ENCODE measurements around the gene SLC2A4RG.

The SLC2A4RG gene, protein sequence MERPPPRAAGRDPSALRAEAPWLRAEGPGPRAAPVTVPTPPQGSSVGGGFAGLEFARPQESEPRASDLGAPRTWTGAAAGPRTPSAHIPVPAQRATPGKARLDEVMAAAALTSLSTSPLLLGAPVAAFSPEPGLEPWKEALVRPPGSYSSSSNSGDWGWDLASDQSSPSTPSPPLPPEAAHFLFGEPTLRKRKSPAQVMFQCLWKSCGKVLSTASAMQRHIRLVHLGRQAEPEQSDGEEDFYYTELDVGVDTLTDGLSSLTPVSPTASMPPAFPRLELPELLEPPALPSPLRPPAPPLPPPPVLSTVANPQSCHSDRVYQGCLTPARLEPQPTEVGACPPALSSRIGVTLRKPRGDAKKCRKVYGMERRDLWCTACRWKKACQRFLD

DNA sequence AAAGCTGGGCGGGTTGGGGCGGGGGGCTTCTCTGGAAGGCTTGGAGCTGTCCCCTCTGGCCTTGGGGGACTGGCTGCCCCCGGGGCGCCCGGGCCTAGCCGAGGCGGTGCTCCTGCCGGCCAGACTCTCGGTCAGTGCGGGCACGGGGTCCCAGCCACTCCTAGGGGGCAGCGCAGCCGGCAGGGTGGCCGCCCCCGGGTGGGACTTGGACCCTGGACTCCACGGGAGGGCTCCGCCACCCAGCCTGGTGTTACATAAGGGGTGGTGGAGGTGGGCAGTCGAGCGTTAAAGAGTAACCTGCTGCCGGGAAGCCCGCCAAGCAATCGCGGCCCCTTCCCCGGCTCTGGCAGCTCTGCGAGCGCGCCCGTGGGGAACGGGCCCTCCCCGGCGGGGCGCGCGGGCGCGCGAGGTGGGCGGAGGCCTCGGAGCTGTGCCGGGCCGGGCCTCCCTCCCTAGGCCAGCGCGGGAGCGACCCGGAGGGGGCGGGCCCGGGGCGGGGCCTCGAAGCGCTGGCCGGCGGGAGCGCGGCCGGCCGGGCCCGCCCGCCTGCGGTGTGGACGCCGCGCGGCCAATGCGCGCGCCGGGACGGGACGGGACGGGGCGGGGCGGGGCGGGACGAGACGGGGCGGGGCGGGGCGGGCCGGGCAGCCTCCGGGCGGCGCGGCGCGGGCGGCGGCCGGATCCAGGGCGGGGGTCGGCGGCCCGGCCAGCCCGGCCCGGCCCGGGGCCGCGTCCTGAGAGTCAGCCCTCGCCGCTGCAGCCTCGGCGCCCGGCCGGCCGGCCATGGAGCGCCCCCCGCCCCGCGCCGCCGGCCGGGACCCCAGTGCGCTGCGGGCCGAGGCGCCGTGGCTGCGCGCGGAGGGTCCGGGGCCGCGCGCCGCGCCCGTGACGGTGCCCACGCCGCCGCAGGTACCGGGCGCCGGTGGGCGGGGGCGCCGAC lies at the start of gene SLC2A4RG:
Gene SLC2A4RG, plus strand, starts transcription at position 647 of the 940 bp plus-strand sequence. Its CDS starts 137 bp downstream, at position 784.
- DNase-seq, result peak; percentile 66 to 69

DNA sequence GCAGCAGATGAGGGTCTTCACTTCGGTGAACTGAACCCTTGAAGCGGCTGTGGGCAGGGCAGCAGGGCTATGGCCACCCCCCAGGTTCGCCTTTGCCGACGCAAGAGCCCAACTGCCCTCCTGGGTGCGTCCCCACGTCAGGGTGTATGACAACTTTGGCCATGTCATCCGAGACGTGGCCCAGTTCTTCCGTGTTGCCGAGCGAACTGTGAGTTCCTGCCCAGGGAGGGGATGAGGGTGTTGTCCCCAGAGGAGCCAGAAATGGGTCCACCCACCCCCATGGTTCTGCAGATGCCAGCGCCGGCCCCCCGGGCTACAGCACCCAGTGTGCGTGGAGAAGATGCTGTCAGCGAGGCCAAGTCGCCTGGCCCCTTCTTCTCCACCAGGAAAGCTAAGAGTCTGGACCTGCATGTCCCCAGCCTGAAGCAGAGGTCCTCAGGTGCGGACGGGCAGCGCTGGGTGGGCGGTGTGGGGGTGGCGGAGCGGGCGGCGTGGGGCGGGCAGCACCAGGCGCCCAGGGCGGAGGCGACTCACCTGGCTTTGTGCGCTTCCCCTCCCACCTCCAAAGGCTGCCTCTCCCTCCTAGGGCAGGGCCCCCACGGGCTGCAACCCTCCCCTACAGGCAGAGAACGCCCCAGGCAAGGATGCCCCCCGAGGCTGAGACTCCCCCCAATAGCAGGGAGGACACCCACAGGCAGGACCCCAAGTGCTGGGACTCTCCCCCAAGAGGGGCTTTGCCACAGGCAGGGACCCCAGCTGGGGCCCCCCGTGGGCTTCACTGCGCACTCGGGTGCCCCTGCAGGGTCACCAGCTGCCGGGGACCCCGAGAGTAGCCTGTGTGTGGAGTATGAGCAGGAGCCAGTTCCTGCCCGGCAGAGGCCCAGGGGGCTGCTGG lies 49.3 kb upstream of the SLC2A4RG start:
- DNase-seq, result no peak

DNA sequence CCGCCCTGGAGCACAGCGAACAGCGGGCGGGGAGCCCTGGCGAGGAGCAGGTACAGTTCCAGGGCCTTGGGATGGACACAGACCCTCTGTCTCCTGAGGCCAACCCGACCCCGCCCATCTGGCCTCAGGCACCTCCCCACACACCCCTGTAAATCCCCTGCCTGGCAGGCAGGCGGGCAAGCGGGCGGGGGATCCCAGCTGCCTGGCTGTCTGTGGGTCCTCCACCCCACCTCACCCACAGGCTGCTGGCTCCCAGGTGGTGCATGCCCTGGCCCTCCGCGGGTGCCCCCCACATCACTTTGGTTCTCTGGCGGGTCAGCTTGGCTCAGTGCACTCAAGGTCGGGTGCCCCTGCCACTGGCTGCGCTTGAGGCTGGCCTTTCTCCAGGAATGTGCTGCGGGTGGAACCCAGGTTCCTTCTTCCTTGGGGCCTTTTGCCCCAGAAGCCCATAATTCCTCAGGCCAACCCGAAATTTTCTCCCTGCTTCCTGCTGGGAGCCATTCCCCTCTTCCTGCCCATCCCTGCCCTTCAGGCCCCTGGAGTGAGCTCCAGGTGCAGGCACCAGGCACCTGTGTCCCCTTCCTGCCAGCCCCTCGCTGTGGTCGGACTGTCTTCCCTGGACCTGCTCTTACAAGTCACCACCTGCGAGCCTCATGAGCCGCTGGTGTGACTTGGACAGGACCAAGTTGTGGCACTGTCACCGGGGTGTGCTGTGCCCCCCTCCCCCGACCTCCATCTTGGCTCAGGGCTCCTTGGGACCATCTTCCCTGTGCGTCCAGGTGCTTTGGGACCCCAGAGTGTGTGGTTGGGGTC lies 48.5 kb upstream of the SLC2A4RG start:
- DNase-seq, result no peak

GRCh38 chr20:63691711-63692435 lies 47.7 kb upstream of the SLC2A4RG start:
- no peak for DNase-seq

DNA sequence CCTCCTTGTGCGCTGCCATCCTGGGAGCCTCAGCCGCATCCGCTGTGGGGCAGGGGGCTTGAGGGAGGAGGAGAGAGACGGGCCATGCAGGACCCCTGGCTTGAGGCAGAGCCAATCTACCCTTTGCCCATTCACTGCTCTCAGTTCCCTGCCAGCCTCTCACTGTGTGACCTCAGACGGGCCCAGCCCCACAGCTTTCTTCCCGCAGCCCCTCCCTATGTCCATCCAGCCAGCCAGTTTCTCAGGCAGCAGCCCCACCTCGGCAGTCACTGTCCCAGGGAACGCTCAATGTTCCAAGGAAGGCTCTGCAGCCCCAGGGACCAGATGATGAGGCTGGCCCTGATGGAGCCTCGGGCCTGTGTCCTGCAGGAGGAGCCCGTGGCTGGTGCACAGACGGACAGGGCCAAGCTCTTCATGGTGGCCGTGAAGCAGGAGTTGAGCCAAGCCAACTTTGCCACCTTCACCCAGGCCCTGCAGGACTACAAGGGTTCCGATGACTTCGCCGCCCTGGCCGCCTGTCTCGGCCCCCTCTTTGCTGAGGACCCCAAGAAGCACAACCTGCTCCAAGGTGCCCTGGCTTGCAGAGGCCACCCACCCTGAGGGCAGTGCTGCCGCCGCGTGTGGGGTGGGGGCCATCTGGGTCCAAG lies 47.0 kb upstream of the SLC2A4RG start:
- DNase-seq, result no peak

- no peak for DNase-seq
Measured at GRCh38 chr20:63693083-63693732, 46.4 kb upstream of the SLC2A4RG start.

DNA sequence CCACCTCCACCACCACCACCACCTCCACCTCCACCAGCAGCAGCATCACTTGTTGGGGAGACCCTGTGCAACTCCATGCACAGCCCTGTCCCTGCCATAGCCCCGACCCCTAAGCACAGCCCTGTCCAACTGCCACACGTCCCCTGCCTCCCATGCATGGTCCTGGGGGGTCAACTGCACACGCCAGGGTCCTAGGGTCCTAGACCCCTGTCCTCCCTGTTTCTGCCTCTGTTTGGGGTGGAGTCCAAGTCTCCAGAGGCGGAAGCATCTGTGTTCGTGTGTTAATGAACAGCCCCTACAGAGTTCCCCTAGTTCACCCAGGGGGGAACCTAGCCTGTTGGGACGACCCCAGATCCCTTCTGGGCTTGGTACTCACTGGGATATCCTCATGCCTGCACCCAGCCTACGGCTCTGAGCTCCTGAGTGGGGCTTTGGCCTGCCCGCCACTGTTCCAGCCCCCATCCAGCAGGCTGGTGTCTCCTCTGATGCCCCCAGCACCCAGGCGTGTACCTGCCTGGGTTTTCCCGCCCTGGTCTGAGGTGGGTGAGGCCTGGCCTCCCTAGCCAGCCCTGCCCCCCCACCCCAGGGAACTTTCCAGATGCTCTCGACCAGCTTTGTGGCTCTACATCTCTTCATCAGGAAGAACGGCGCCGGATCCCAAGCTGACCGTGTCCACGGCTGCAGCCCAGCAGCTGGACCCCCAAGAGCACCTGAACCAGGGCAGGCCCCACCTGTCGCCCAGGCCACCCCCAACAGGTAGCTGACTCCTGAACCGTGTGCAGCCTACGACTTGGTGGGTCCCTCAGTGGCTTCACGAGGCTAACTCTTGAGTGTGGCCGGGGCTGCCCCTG lies 45.6 kb upstream of the SLC2A4RG start:
- no peak for DNase-seq

DNA sequence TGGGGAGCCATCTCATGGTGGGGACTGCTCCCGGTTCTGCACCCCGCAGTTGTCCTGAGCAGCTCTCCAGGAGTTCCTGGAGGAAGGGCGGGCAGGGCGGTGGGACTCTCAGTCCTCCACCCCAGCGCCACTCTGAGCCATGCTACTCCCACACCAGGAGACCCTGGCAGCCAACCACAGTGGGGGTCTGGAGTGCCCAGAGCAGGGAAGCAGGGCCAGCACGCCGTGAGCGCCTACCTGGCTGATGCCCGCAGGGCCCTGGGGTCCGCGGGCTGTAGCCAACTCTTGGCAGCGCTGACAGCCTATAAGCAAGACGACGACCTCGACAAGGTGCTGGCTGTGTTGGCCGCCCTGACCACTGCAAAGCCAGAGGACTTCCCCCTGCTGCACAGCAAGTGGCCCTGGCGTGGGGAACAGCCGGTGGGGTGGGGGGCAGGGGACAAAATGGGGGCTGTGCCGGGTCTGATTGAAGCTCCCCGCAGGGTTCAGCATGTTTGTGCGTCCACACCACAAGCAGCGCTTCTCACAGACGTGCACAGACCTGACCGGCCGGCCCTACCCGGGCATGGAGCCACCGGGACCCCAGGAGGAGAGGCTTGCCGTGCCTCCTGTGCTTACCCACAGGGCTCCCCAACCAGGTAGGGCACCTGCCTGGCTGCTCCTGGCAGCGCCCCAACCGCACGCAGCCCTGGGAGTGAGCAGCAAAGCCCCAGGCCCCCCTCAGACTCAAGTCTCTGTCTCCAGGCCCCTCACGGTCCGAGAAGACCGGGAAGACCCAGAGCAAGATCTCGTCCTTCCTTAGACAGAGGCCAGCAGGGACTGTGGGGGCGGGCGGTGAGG lies 44.8 kb upstream of the SLC2A4RG start:
- no peak for DNase-seq

DNA sequence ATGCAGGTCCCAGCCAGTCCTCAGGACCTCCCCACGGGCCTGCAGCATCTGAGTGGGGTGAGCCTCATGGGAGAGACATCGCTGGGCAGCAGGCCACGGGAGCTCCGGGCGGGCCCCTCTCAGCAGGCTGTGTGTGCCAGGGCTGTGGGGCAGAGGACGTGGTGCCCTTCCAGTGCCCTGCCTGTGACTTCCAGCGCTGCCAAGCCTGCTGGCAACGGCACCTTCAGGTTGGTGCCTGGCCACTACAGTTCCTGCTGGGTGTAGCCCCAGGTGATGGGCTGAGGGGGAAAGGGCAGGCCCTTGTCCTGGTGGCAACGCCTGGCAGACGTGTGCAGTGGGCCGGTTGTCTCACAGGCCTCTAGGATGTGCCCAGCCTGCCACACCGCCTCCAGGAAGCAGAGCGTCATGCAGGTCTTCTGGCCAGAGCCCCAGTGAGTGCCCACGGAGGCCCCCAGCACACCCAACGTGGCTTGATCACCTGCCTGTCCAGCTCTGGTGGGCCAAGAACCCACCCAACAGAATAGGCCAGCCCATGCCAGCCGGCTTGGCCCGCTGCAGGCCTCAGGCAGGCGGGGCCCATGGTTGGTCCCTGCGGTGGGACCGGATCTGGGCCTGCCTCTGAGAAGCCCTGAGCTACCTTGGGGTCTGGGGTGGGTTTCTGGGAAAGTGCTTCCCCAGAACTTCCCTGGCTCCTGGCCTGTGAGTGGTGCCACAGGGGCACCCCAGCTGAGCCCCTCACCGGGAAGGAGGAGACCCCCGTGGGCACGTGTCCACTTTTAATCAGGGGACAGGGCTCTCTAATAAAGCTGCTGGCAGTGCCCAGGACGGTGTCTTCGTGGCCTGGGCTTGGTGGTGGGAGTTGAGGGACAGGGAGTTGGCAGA lies 43.9 kb upstream of the SLC2A4RG start:
- DNase-seq, result no peak

- no peak for DNase-seq
Measured at GRCh38 chr20:63696306-63696627, 43.3 kb upstream of the SLC2A4RG start.

GRCh38 chr20:63696628-63697356 lies 42.8 kb upstream of the SLC2A4RG start, which contains the start of gene TNFRSF6B:
Gene TNFRSF6B (plus strand): TSS chr20:63696652. CDS start chr20:63696768, 116 bp downstream.
- no peak for DNase-seq

GRCh38 chr20:63697357-63697867 lies 42.2 kb upstream of the SLC2A4RG start:
- no peak for DNase-seq

DNA sequence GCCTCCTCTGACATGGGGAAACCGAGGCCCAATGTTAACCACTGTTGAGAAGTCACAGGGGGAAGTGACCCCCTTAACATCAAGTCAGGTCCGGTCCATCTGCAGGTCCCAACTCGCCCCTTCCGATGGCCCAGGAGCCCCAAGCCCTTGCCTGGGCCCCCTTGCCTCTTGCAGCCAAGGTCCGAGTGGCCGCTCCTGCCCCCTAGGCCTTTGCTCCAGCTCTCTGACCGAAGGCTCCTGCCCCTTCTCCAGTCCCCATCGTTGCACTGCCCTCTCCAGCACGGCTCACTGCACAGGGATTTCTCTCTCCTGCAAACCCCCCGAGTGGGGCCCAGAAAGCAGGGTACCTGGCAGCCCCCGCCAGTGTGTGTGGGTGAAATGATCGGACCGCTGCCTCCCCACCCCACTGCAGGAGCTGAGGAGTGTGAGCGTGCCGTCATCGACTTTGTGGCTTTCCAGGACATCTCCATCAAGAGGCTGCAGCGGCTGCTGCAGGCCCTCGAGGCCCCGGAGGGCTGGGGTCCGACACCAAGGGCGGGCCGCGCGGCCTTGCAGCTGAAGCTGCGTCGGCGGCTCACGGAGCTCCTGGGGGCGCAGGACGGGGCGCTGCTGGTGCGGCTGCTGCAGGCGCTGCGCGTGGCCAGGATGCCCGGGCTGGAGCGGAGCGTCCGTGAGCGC lies 41.6 kb upstream of the SLC2A4RG start:
- DNase-seq, result no peak

GRCh38 chr20:63698739-63699465 lies 40.7 kb upstream of the SLC2A4RG start:
- DNase-seq, result peak in 1 of 2 experiments; percentile 20

Measured in NCI-H2081 (cell line).